HepG2 (cell line): ENCODE results near the gene PUM1. TPM values are rescaled to one million over a fixed set of nuclear protein-coding genes. Genes with fewer than 3 reads are reported as not detected.
A peak's percentile ranks its signal among the peaks of the same experiment; 100 is the strongest.

Experiments used
- ATAC-seq: fragments of 200-7000 bp; cut with Tn5 transposase; 3 replicates; pipeline ENCODE4 v1.9.1; 2020; ENCODE audit warnings: mild to moderate bottlenecking, moderate library complexity
- BruUV-seq: library from RNA; stranded (reverse); fragments of 400-500 nt; replicated peaks from 2 replicates; lab custom pipeline; 2021; lab: Mats Ljungman, UMichigan
- CTCF ChIA-PET: fragments of 300-600 bp; formaldehyde crosslinking; extraction: SDS; loops from one replicate; lab custom pipeline; 2021; ENCODE audit warnings: low total read pairs, inconsistent platforms, low intra/inter-chr PET ratio; lab: Yijun Ruan, JAX
- POLR2A ChIA-PET: fragments of 350-600 bp; sonication (Branson Sonifier 250); formaldehyde crosslinking; loops from one replicate; lab custom pipeline; 2020; ENCODE audit warnings: antibody characterized with exemption, inconsistent platforms; lab: Yijun Ruan, JAX
- DNase-seq: peaks from one replicate; pipeline ENCODE4 v3.0.0-alpha.2; 2015; ENCODE audit warnings: low spot score
- FAIRE-seq: peaks from 3 replicates; lab custom pipeline; 2011; peaks lifted over from hg19 to GRCh38; lab: Jason Lieb, UNC
- H2AFZ ChIP-seq: one replicate; pipeline ENCODE4 v1.6.1; 2011; ENCODE audit warnings: low read length, inconsistent platforms
- H3K27ac ChIP-seq: fragments of 300-600 bp; 3 replicates; pipeline ENCODE4 v1.8.0; 2011; ENCODE audit warnings: mixed run types, mild to moderate bottlenecking, mixed read lengths, low read length, inconsistent platforms; ENCODE audit not compliant: insufficient read depth; ENCODE audit errors: extremely low read length
- H3K27me3 ChIP-seq, 2 experiments: fragments of 200-600 bp in 1 of 2; 2 replicates in 1 of 2; 3 replicates in 1 of 2; pipeline versions ENCODE4 v1.6.0 to v1.8.0; 2011; ENCODE audit warnings: low read length in 2 of 2, mild to moderate bottlenecking in 2 of 2, moderate library complexity in 2 of 2, inconsistent platforms in 1 of 2; ENCODE audit not compliant: insufficient read depth in 2 of 2, control insufficient read depth in 1 of 2
- H3K36me3 ChIP-seq, 2 experiments: fragments of 200-600 bp in 1 of 2; replicated peaks in 1 of 2; 2 replicates in 1 of 2; 3 replicates in 1 of 2; pipeline versions ENCODE4 v1.5.1 to v1.8.0; 2011; ENCODE audit warnings: low read length in 2 of 2, inconsistent platforms in 1 of 2; ENCODE audit not compliant: insufficient read depth in 2 of 2, control insufficient read depth in 1 of 2
- H3K4me1 ChIP-seq: 2 replicates; pipeline ENCODE4 v1.5.1; 2012; ENCODE audit warnings: low read length, inconsistent platforms; ENCODE audit not compliant: insufficient read depth
- H3K4me2 ChIP-seq: 2 replicates; pipeline ENCODE4 v1.6.0; 2011; ENCODE audit warnings: low read depth, low read length, inconsistent platforms
- H3K4me3 ChIP-seq, 3 experiments: fragments of 200-600 bp in 1 of 3; sonication (generic), shearing (Covaris generic) in 1 of 3; replicated peaks in 1 of 3; 2 replicates each; pipeline ENCODE4 v1.5.1; 2011 to 2016; ENCODE audit warnings: low read length in 3 of 3, inconsistent platforms in 2 of 3, low read depth in 2 of 3, mild to moderate bottlenecking in 2 of 3, control low read depth in 1 of 3, mixed read lengths in 1 of 3; ENCODE audit not compliant: insufficient read depth in 1 of 3
- H3K79me2 ChIP-seq: one replicate; pipeline ENCODE4 v1.6.1; 2011; ENCODE audit warnings: low read length, inconsistent platforms; ENCODE audit not compliant: insufficient read depth
- H3K9ac ChIP-seq: 2 replicates; pipeline ENCODE4 v1.6.0; 2011; ENCODE audit warnings: mild to moderate bottlenecking, low read depth, low read length, inconsistent platforms; ENCODE audit not compliant: insufficient read depth
- H3K9me3 ChIP-seq: 2 replicates; pipeline ENCODE4 v1.5.1; 2012; ENCODE audit warnings: mild to moderate bottlenecking, low read length
- H4K20me1 ChIP-seq: 2 replicates; pipeline ENCODE4 v1.6.0; 2011; ENCODE audit warnings: inconsistent platforms, mild to moderate bottlenecking, low read length, moderate library complexity; ENCODE audit not compliant: insufficient read depth
- GFI1 ChIP-seq: sonication (generic); formaldehyde crosslinking; IDR thresholded peaks from 2 replicates; pipeline ENCODE4 v1.5.0; 2020; ENCODE audit warnings: missing genetic modification reagents, mild to moderate bottlenecking, borderline replicate concordance
- TCF7 ChIP-seq: sonication (generic); IDR thresholded peaks from 2 replicates; pipeline ENCODE4 v1.6.1; 2016; ENCODE audit warnings: antibody characterized with exemption, low read depth
- TEAD3 ChIP-seq: optimal IDR thresholded peaks from 2 replicates; pipeline ENCODE3; 2016; ENCODE audit warnings: borderline replicate concordance
- ZBTB25 ChIP-seq: IDR thresholded peaks from 2 replicates; pipeline ENCODE4 v1.6.1; 2018; ENCODE audit warnings: missing genetic modification reagents
- ZNF629 ChIP-seq: sonication (generic); formaldehyde crosslinking; conservative IDR thresholded peaks from 2 replicates; pipeline ENCODE4 v1.5.0; 2020; ENCODE audit warnings: missing genetic modification reagents
- ZNF7 ChIP-seq: IDR thresholded peaks from 2 replicates; pipeline ENCODE4 v1.6.1; 2016; ENCODE audit warnings: missing biosample characterization, missing genetic modification reagents
- ZNF747 ChIP-seq: sonication (generic); formaldehyde crosslinking; IDR thresholded peaks from 2 replicates; pipeline ENCODE4 v1.8.1; 2023; ENCODE audit warnings: missing genetic modification reagents, mild to moderate bottlenecking, borderline replicate concordance
- ZNF768 ChIP-seq: sonication (generic); formaldehyde crosslinking; IDR thresholded peaks from 2 replicates; pipeline ENCODE4 v1.4.0; 2020; ENCODE audit warnings: missing genetic modification reagents
- ZSCAN31 ChIP-seq: sonication (generic); formaldehyde crosslinking; IDR thresholded peaks from 2 replicates; pipeline ENCODE4 v1.5.0; 2020; ENCODE audit warnings: low read depth, mild to moderate bottlenecking, missing genetic modification reagents
- WGBS: methylation state at CpG from one replicate; pipeline ENCODE4 v1.1.6; 2017; ENCODE audit warnings: low lambda C conversion rate; 5-methylcytosine and 5-hydroxymethylcytosine counted together
- in situ Hi-C: cut with HindIII; loops from 2 replicates; pipeline ENCODE4 v1.10.0; 2017; ENCODE audit warnings: low pct_unique_long_range_greater_than_20kb; ENCODE audit not compliant: extremely low pct_ligation_motif_present
- intact Hi-C: fragments of 100-400 bp; cut with micrococcal nuclease; formaldehyde crosslinking; loops from one replicate; pipeline ENCODE4 v1.10.0; 2022; ENCODE audit not compliant: unreplicated experiment
- polyA plus RNA-seq, 8 experiments: library from polyadenylated mRNA; depleted of rRNA in 3 of 8; stranded (reverse) in 7 of 8; unstranded in 1 of 8; fragments of >200 nt; fragmentation: Illumina TruSeq in 4 of 8; extraction: Trizol in 4 of 8; gene quantifications; 2 replicates each; pipeline versions ENCODE4 v1.2.1 to v1.2.3, GENCODE V29; 2011 to 2016; ENCODE audit warnings: low read depth in 4 of 8, missing spikeins in 1 of 8, mixed read lengths in 1 of 8; ENCODE audit not compliant: insufficient read depth in 1 of 8
- total RNA-seq, 5 experiments: library from RNA; depleted of rRNA; stranded (reverse); fragments of >200 nt; fragmentation: Illumina TruSeq; extraction: Trizol; gene quantifications; 2 replicates each; pipeline ENCODE4 v1.2.3, GENCODE V29; 2016; ENCODE audit warnings: low read depth in 1 of 5

PUM1 gene
- total and polyA plus RNA-seq, 2 of the 13 experiments (the other 11 are each of a cell fraction or from before 2014, with no cell fraction given) = 64.7 to 91.0 TPM

- H3K36me3 ChIP-seq = no peaks in the 10 kb centered on the region
- H3K4me2 ChIP-seq = no peak overlapping the region
- BruUV-seq = no TSS peak
- no peaks in the 10 kb centered on the region for H3K79me2 ChIP-seq
- H3K27me3 ChIP-seq = peaks cover 0 to 6% of the 10 kb centered on the region in 2 experiments; a peak in 1 of 5 replicates
- H3K27ac ChIP-seq = no peak overlapping the region
- H3K9me3 ChIP-seq = no peaks in the 10 kb centered on the region
- DNase-seq (no peak), ATAC-seq (no peak), FAIRE-seq (no peak)
- 33% methylated on average over 9 of the region's 18 CpGs for WGBS
- no peak overlapping the region for H2AFZ ChIP-seq
- H3K4me1 ChIP-seq = no peaks in the 10 kb centered on the region
- ChIA-PET CTCF (no interaction called here), POLR2A (no interaction called here)
- in situ Hi-C loops = no loop called here
- intact Hi-C loops = no loop called here
- H4K20me1 ChIP-seq = no peaks in the 10 kb centered on the region
- TF ChIP-seq ZNF747 = no peak
- peak; percentile 82 for TF ChIP-seq ZNF768 (CRISPR knock-in tag)
- no peak overlapping the region for H3K9ac ChIP-seq
- H3K4me3 ChIP-seq = no peak overlapping the region
Measured at GRCh38 chr1:30883389-30884172, 181.9 kb downstream of the PUM1 start.

DNA sequence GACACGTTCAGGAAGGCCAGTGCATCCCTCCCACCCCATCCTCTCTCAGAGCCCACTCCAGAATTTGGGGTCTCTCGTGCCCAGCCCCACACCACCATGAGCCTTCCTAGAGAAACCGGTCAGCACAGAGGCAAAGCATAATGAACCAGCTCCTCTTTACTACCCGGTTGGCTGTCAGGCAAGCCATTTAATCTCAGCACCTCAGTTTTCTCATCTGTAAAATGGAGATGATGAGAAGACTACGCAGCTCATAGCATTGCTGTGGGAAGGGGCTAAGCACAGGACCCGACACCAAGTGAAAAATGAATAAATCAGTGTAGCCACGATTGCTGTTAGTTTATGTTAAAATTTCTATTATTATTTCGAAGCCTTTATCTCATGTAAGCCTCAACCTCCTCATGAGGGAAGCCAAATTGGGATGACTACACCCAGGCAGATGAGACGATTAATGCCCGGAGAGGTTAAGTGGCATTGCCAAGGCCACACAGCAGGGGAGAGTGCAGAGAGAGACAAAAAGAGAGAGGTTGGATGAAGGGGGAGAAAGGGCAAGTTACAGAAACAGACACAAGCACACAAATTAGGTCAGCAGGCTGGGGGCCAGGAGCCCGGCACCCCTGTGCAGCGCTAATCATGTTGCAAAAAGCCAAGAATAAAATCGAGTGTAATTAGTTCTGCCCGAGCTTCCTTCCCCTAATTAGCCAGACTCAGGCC lies 182.7 kb downstream of the PUM1 start:
- H3K9me3 ChIP-seq = no peaks in the 10 kb centered on the region
- H3K4me1 ChIP-seq = no peaks in the 10 kb centered on the region
- no peaks in the 10 kb centered on the region for H3K36me3 ChIP-seq
- FAIRE-seq (no peak), ATAC-seq (no peak), DNase-seq (no peak)
- intact Hi-C loops (no loop called here), in situ Hi-C loops (no loop called here)
- no peak overlapping the region for H3K4me2 ChIP-seq
- no peak overlapping the region for H2AFZ ChIP-seq
- CTCF ChIA-PET = no interaction called here
- H3K9ac ChIP-seq = no peak overlapping the region
- TF ChIP-seq ZSCAN31 (no peak), GFI1 (CRISPR knock-in tag) (no peak), ZNF629 (CRISPR knock-in tag) (peak; percentile 41; the same call in 1 of the 2 replicates), TCF7 (no peak), ZNF7 (CRISPR knock-in tag) (no peak), TEAD3 (CRISPR knock-in tag) (no peak), ZBTB25 (CRISPR knock-in tag) (no peak)
- no TSS peak for BruUV-seq
- no peaks in the 10 kb centered on the region for H3K79me2 ChIP-seq
- H4K20me1 ChIP-seq = no peaks in the 10 kb centered on the region
- peaks cover 0 to 13% of the 10 kb centered on the region in 2 experiments; a peak in 1 of 5 replicates for H3K27me3 ChIP-seq
- H3K27ac ChIP-seq = no peak overlapping the region
- H3K4me3 ChIP-seq = no peak overlapping the region
- POLR2A ChIA-PET = no interaction called here
- 27% methylated on average over 13 of the region's 14 CpGs for WGBS
